ENCODE results near the gene PERM1.
"Not testable (repeated sequence)": the region's sequence is repeated elsewhere in the genome, so short reads cannot be mapped to it uniquely, and the experiment has no call there.

PERM1 gene

DNA sequence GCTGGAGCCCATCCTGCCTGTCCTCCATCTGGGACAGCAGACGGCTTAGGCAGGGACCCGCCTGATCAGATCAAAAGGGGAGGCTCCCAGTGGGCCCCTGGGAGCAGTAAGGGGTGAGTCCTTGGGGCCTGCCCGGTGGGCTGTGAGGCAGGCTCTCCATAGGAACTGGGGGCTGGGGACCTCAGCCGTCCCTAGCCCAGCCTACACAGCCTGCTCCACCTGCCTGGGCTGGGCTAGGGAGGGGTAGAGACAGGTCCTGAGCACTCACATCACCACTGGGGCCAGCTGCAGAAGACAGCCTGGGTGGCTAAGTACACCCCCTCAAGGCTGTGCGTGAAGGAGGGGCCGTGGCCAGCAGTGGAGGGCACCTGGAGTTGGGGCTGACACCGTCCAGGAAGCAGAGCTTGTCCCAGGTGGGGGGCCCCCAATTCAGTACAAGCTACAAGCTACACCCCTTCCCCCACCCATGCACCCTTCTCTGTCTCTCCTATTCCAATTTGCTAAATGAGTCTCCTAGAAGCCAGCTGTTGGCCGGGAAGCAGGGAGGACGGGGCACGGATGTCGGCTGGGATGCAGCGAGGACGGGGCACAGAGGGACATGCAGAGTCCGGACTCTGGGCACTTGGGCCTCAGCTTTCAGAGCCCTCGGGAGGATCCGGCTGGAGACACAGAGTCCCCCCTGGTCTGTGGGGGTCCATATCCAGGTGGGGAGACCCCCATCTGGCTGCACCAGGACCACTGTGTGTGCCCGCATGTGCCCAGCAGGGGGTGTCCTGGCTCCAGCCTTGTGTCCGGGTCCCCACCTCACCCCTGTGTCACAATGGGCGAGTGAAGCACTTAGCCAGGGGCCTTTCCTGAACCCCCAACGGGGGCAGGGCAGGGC is 33.1 kb upstream of the PERM1 start:
- no peak for DNase-seq (ENCODE audit: low read depth in 2 of 3, low spot score in 2 of 3)

DNA sequence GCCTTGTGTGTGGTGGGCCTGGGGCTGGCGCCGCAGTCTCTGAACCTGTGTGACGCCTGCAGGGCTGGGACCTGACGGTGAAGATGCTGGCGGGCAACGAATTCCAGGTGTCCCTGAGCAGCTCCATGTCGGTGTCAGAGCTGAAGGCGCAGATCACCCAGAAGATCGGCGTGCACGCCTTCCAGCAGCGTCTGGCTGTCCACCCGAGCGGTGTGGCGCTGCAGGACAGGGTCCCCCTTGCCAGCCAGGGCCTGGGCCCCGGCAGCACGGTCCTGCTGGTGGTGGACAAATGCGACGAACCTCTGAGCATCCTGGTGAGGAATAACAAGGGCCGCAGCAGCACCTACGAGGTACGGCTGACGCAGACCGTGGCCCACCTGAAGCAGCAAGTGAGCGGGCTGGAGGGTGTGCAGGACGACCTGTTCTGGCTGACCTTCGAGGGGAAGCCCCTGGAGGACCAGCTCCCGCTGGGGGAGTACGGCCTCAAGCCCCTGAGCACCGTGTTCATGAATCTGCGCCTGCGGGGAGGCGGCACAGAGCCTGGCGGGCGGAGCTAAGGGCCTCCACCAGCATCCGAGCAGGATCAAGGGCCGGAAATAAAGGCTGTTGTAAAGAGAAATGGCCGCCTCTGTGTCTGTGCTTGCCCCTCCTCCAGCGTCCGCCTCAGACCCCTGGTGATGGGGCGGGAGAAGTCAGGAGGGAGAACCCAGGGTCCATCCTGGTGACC is 32.2 kb upstream of the PERM1 start:
- no peak for DNase-seq (ENCODE audit: low read depth in 2 of 3, low spot score in 2 of 3)

- DNase-seq (ENCODE audit: low read depth in 2 of 3, low spot score in 2 of 3) = peak; percentile 63 to 72 (median 66)
Measured at GRCh38 chr1:1013105-1013921, 31.4 kb upstream of the PERM1 start, which contains the start of gene ISG15. Gene ISG15 (plus strand): TSS chr1:1013497. CDS start chr1:1013574, 77 bp downstream.

DNA sequence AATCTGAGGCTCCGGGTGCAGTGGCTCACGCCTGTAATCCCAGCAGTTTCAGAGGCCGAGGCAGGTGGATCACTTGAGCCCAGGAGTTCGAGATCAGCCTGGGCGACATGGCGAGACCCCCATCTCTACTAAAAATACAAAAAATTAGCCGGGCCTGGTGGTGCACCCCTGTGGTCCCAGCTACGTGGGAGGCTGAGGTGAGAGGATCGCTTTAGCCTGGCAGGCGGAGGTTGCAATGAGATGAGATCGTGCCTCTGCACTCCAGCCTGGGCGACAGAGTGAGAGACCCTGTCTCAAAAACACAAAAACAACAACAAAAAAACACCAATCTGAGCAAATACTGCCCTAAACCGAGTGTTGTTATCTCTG is 30.8 kb upstream of the PERM1 start:
- not testable (repeated sequence) for DNase-seq (ENCODE audit: low read depth in 2 of 3, low spot score in 2 of 3)

DNA sequence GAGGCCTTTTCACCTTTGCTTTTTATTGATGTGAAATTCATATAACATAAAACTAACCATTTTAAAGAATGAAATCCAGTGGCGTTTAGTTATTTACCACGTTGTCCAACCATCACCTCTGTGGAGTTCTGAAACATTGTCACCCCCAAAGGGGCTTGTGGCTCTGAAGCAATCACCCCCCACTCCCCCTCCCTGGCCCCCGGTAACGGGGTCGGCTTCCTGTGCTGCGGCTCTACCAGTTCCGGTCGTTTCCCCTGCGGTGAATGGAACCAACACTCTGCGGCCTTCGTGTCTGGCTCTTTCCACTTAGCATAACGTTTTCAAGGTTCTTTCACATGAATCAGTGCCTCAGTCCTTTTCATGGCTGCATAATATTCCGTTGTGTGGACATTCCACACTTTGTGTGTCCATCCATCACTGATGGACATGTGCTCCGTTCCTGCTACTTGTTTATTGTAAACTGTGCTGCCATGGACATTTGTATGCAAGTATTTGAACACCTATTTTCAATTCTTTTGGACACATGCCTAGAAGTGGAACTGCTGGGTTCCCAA is 29.6 kb upstream of the PERM1 start:
- DNase-seq (ENCODE audit: low read depth in 2 of 3, low spot score in 2 of 3) = no peak

DNA sequence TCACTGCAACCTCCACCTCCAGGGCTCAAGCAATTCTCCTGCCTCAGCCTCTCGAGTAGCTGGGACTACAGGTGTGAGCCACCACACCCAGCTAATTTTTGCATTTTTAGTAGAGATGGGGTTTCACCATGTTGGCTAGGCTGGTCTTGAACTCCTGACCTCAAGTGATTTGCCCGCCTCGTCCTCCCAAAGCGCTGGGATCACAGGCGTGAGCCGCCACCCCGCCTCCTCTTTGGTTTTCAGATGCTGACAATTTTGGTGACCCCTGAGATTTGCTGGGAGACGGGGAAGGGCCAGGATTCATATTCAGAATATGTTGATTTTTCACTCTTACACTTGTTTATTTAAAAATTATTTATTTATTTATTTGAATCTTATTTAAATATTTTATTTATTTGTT is 28.2 kb upstream of the PERM1 start:
- not testable (repeated sequence) for DNase-seq (ENCODE audit: low read depth in 2 of 3, low spot score in 2 of 3)

GRCh38 chr1:1006305-1007159 is 24.6 kb upstream of the PERM1 start:
- DNase-seq (ENCODE audit: low read depth in 2 of 3, low spot score in 2 of 3) = no peak

GRCh38 chr1:1005774-1006304 is 23.9 kb upstream of the PERM1 start:
- no peak for DNase-seq (ENCODE audit: low read depth in 2 of 3, low spot score in 2 of 3)

DNA sequence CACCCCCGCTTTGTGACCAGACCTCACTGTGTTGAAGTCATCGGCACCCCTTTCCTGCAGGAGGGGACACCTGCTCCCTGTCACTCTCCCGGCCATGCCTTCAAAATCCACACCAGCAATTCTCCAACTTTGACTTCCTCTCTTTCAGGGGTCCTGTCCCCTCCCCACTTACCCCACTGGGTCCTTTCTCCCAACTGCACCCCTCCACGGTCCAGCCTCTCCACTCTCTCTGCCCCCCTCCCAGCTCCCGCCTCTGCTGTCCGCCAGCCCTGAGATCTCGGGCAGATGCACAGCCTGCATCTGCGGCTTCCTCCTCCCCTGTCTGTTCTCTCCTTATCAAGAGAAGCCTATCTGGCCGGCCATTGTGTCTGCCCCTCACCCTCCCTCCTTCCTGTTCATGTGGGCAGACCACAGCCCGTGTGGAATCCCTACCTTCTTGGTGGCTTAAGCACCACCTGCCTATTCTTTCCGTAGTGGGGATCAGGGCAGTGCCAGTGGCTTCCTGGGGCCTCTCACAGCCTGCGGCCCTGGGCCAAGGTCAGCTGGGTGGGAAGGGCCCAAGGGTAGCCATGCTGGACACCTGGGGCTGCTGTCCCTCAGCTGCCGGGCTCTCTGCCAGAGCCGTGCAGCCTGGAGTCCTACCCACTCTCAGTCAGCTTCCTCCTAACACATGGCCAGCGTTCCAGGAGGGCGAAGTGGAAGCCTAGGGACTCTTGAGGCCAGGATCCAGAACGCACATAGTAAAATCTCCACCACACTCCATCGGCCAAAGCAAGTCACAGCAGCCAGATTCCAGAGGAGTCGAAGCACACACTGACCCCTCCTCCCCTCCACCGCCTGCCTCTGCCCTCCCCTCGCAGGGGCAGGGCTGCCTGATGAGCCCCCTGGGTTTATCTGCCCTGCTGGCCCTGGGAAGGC is 23.1 kb upstream of the PERM1 start:
- DNase-seq (ENCODE audit: low read depth in 2 of 3, low spot score in 2 of 3) = no peak

DNA sequence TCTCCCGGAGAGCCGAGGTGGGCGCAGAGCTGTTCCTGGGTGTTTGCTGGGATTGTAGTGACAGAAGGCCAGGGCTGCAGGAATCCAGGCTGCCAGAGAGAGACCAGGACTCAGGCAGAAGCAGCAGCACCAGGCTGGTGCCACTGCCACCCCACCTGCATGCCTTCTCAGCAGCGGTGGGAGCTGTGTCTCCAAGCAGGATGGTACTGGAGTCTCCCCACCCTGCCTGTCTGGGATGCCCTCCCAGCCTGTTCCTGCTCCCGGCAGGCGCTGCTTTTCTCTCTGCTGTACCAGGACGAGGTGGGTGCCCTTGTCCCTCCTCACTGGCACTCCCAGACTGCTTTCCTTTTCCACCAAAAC is 22.5 kb upstream of the PERM1 start:
- no peak for DNase-seq (ENCODE audit: low read depth in 2 of 3, low spot score in 2 of 3)

- no peak for DNase-seq (ENCODE audit: low read depth in 2 of 3, low spot score in 2 of 3)
Measured at GRCh38 chr1:1003618-1004419, 21.9 kb upstream of the PERM1 start.

GRCh38 chr1:1001057-1001783 is 19.3 kb upstream of the PERM1 start:
- no peak for DNase-seq (ENCODE audit: low read depth in 2 of 3, low spot score in 2 of 3)

DNA sequence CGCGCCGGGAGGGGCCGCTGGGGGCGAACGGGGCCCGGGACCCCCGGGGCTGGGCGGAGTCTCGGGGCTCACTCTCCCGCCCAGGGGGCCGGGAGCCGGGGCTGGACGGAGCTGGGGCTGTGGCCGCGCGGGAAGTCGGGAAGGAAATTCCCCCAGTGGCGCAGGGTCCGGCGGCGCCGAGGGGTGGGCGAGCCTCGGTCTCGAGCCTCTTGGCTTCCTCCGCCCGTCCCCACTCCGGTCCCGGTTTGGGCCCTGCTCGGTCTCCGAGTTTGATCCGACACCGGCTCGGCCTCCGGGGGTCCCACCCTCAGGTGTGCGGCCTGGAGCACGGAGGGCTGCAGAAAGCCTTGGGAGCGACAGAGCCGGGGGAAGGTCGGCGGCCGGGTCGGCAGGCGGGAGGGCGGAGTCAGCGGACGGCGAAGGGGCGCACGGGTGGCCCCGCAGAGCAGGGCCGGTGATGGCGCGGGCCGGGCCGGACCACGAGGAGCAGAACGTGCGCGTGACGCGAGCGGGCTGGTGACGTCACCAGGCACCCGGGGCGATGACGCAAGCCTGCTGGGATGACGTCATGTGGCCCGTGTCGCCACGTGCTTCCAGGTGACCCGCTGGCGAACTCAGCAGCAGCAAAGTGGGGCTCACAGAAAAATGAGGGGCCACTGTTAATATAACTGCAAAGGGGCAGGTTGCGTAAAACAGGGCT is 18.6 kb upstream of the PERM1 start:
- peak in 1 of 3 experiments; percentile 66 for DNase-seq (ENCODE audit: low read depth in 2 of 3, low spot score in 2 of 3)

- no peak for DNase-seq (ENCODE audit: low read depth in 2 of 3, low spot score in 2 of 3)
Measured at GRCh38 chr1:999725-1000356, 17.9 kb upstream of the PERM1 start, which contains the start of gene HES4. Gene HES4 (minus strand): TSS chr1:1000097. CDS start chr1:999973, 124 bp downstream.

DNA sequence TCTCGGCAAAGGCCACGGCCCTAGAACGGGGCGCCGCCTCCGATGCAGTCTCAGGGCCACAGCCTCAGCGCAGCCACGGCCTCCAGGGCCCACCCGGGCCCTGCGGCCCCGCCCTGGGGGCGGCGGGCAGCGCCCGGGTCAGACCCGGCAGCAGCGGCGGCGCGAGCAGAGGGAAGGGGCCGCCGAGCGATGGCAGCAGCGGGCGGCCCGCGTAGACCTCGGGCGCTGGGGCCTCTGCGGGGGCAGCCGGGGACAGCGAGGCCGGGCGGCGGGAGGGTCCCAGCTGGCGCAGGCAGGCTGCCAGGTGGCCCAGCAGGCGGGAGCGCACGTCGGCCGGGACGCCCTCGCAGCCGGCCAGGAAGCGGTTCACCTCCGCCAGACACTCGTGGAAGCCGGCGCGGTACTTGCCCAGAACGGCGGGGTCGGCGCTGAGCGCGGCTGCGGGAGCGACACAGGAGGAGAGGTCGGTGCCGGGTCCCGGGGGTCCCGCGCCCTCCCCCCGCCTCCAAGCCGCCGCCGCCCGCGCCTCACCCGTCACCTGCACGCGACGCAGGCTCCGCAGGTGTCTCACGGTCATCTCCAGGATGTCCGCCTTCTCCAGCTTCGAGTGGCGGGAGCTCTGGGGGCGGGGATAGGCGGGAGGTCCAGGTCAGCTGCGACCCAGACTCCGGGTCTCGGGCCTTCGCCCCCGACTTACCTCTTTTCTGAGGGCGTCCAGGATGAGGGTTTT is 17.3 kb upstream of the PERM1 start:
- DNase-seq (ENCODE audit: low read depth in 2 of 3, low spot score in 2 of 3) = no peak

- no peak for DNase-seq (ENCODE audit: low read depth in 2 of 3, low spot score in 2 of 3)
Measured at GRCh38 chr1:998745-998994, 16.8 kb upstream of the PERM1 start.

All from activated CD8-positive, alpha-beta memory T cell treated with anti-CD3 and anti-CD28 coated beads for 48 hours (primary cell).